NCI-H69 (cell line): ENCODE data around the gene MGARP.

Experiments used
- DNase-seq: peaks from one replicate; lab custom pipeline; 2025; lab: John Stamatoyannopoulos, UW

Gene MGARP

DNA sequence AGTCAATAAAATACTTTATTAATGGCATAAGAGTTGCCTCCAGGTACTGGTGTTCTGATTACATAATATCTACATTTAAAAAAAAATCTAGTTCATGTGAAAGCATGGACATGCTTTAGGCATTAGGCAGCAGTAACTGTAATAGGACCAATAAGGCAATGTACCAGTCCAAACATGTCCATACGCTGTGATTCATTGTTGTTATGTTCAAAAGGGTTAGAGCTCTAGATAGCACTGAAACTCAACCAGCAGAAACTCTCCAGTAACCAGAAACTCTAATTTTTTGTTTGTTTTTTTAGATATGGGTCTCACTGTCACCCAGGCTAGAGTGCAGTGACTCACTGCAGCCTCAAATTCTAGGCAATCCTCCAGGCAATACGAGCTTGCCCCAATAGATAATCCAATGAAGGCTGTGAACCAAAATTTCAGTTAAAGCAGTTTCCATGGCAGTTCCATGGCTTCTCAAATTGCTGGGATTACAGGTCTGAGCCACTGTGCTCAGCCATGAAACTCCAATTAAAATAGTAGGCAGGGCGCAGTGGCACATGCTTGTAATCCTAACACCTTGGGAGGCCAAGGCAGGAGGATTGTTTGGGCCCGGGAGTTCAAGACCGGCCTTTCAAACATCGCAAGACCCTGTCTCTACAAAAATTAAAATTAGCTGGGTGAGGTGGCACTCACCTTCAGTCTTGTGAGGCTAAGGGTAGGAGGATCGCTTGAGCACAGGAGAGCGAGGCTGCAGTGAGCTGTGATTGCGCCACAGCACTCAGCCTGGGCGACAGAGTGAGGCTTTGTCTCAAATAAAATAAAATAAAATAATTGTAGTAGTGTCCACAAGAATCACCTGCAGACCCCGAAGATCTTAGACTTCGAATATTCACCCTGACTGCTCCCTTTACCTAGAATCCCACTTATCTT, 36.3 kb downstream of the MGARP start:
- no peak for DNase-seq

DNA sequence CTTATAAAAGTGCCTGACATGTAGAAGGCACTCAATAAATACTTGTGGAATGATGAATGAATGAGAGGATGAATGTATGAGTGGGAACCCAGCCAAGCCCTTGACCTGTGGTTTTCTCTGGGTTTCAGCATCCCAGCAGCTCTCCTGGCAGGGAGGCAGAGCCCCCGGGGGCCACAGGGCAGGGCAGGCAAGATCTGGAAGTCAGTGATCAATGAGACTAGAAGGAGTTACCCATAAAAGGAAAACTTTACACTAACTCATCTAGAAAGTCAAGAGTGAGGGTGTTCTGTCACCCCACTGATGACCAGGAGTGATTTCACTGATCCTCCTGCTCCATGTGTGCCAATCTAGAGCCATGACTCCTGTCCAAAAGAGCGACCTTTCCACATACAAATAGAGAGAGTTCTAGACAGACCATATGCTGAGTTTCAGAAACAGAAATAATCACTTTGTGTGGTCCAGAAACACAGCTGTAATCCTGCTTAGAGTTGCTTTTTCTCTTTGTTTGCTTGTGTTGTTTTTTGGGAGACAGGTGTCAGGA, 37.4 kb downstream of the MGARP start:
- DNase-seq = no peak

- DNase-seq = no peak
These were observed 38.3 kb downstream of the MGARP start for GRCh38 chr4:139241784-139242151.

GRCh38 chr4:139241086-139241783, 38.8 kb downstream of the MGARP start:
- no peak for DNase-seq

GRCh38 chr4:139239127-139239772, 40.8 kb downstream of the MGARP start:
- DNase-seq = no peak

DNA sequence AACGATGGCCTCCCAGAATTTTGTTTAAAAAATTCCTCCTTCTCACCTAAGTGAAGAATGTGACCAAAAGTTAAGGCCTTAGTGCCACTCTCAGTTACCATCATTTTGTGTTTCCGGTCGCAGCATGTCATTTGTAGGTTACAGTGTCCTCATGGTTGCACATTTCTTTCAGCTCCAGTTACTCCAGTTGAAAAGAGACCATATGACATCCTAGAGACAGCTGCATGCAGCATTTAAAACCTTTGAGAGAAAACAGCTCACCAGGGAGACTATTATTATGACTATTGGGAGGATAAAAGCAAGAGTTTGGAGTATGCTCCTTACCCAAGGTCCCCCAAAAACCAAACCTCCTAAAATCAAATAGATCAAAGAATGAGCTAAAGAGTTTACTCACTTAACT, 45.8 kb downstream of the MGARP start:
- DNase-seq = no peak

DNA sequence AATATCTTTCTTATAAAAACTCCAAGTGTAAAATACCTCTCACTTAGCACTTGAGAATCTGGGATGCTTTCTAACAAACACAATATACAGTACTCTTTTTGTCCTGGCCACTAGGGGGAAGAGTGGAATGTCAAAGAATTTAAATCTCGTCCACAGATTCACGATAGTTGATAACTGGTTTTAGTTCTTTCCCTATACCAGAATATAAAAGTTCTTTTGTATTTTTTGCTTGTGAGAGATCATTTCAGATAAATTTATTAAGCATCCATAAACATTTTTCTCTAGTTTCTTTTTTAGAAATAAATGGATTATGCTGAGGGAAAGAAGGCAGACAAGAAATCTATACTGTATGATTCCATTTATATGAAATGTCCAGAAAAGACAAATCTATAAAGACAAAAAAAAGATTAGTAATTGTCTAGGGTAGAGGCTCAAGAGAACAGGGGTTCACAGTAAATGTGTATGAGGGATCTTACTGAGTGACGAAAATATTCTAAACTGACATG, 50.4 kb downstream of the MGARP start:
- peak; percentile 57 for DNase-seq

DNA sequence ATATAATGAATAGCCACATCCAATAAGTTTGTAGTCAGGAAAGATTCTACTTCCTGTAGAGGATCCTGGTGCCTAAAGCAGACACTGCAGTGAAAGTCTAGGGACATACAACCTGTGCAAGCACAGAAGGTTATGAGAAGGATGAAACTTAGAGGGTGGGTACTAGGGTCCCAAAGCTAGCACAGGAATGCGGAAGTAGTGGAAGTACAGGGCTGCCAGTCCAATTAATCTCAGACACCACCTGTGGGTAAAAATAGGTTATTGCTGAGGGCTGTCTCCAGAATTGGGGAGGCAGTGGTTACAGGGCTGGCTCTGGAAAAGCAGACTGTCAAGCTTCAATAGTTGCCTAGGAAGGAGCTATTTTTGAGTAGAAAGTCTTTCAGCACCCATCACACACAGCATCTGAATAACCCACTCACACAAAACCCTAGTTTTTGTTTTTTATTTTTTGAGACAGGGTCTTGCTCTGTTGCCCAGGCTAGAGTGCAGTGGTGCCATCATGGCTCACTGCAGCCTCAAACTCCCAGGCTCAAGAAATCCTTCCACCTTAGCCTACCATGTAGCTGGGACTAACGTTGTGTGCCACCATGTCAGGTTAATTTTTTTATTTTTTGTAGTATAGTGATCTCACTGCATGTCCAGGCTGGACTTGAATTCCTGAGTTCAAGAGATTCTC, 52.2 kb downstream of the MGARP start:
- DNase-seq = peak; percentile 14

DNA sequence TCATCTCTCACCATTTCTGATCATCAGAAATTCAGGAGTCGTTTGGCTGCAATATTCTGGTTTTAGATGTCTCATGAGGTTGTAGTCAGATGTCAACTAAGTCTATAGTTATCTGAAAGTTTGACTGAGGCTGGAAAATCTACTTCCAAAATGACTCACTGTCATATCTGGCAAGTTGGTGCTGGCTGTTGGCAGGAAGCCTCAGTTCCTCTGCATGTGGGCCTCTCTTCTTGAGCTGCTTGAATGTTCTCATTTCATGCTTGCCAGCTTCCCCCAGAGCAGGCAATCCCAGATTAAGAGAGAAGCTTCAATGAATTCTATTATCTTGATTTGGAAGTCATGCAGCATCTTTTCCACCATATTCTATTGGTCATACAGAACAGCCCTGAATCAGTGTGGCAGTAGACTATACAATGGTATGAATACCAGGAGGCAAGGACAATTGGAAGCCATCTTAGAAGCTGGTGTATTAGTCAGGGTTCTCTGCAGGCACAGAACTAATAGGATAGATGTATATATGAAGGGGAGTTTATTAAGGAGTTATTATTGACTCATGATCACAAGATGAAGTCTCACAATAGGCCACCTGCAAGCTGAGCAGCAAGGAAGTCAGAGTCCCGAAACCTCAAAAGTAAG, 56.2 kb downstream of the MGARP start:
- no peak for DNase-seq

DNA sequence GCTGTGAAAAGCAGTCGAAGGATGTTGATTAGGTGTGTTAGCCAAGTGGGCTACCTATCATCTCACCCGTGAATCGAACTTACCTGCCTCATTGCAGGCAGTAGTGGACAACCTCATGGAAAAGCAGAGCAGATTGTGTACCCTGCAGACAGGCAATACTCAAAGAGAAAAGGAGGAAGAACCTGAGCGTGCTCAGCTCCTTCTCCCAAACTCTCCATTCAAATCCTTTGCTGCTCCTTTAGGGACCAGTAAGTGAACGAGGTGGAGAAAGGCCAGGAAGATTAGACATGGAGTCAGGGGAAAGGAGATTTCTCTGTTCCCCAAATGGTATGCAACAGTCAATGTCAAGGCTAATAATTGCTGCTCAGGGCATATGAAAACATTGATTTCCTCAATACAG, 57.8 kb downstream of the MGARP start:
- no peak for DNase-seq

DNA sequence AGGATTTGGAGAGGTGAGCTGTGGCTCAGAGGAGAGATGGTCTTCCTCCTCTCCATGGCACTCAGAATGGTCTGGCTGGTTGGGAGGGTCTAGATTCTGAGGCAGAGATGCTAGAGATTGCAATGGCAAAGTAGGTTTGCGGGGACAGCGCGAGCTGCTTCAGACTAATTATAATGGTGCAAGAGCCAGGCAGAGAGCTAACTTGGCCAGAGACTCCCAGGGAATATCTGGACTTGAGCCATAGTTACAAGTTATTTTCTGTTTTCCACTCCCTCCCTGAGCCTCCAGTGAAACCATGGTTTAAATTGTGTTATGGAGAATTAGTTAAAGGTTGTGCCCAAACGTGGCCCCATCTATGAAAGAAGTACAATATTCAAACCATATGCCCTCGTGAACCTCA, 58.3 kb downstream of the MGARP start:
- no peak for DNase-seq

DNA sequence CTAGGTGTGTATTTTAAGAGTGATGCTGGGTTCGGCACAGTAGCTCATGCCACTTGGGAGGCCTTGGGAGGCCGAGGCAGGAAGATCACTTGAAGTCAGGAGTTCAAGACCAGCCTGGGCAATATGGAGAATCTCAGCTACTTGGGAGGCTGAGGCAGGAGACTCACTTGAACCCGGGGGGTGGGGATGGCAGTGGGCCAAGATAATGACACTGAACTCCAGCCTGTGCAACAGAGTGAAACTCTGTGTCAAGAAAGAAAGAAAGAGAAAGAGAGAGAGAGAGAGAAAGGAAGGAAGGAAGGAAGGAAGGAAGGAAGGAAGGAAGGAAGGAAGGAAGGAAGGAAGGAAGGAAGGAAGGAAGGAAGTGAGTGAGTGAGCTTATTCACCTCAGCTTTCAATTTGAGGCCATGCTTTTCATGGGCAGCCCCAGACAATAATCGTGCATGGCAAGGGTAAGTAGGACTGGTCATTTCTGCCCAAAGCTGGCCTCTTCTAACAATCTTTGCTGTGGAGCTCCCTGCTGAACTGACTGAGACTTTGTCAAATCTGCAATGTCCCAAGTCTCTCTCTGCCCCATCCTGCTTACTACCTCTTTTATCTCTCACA, 60.5 kb downstream of the MGARP start:
- no peak for DNase-seq
